Liver (tissue), 9 donors: ENCODE results near the gene TBC1D16. TPM values are rescaled to one million over a fixed set of nuclear protein-coding genes. Genes with fewer than 3 reads are reported as not detected.

Source experiments
- DNase-seq: peaks from one replicate; pipeline ENCODE4 v3.0.0-alpha.2; 2017; ENCODE audit warnings: low spot score
- H3K27ac ChIP-seq, 2 donors: one replicate each; pipeline ENCODE4 v1.7.0; 2013; ENCODE audit warnings: inconsistent platforms in 2 of 2, low read length in 2 of 2, control low read depth in 1 of 2, low read depth in 1 of 2, mild to moderate bottlenecking in 1 of 2
- H3K27me3 ChIP-seq, 4 donors: one replicate each; pipeline versions ENCODE4 v1.6.1 to v1.7.0; 2013; ENCODE audit warnings: low read length in 3 of 4, inconsistent platforms in 1 of 4, mild to moderate bottlenecking in 1 of 4, moderate library complexity in 1 of 4; ENCODE audit not compliant: control insufficient read depth in 4 of 4, insufficient read depth in 4 of 4
- H3K36me3 ChIP-seq, 4 donors: one replicate each; pipeline versions ENCODE4 v1.6.1 to v1.7.0; 2013; ENCODE audit warnings: low read length in 3 of 4, mild to moderate bottlenecking in 3 of 4, low read depth in 1 of 4, moderate library complexity in 1 of 4; ENCODE audit not compliant: control insufficient read depth in 4 of 4, insufficient read depth in 3 of 4
- H3K4me1 ChIP-seq, 4 donors: one replicate each; pipeline versions ENCODE4 v1.6.1 to v1.7.0; 2013; ENCODE audit warnings: low read length in 3 of 4, mild to moderate bottlenecking in 3 of 4, moderate library complexity in 1 of 4; ENCODE audit not compliant: control insufficient read depth in 4 of 4, insufficient read depth in 4 of 4
- H3K4me3 ChIP-seq, 3 donors: one replicate each; pipeline versions ENCODE4 v1.6.1 to v1.7.0; 2013; ENCODE audit warnings: low read length in 3 of 3, control low read depth in 1 of 3, low read depth in 1 of 3, mild to moderate bottlenecking in 1 of 3
- H3K9ac ChIP-seq, 2 donors: one replicate each; pipeline ENCODE4 v1.7.0; 2013; ENCODE audit warnings: low read length in 2 of 2, mild to moderate bottlenecking in 2 of 2, moderate library complexity in 2 of 2, control low read depth in 1 of 2, low read depth in 1 of 2
- H3K9me3 ChIP-seq, 4 donors: one replicate each; pipeline versions ENCODE4 v1.6.1 to v1.7.0; 2013; ENCODE audit warnings: low read length in 3 of 4; ENCODE audit not compliant: control insufficient read depth in 4 of 4
- ATF3 ChIP-seq: IDR thresholded peaks from 2 replicates; pipeline ENCODE4 v1.6.1; 2016; ENCODE audit warnings: antibody characterized with exemption
- CTCF ChIP-seq: fragments of 150-350 bp; IDR thresholded peaks from 2 replicates; pipeline ENCODE4 v1.5.1; 2017; ENCODE audit warnings: improper control_type of control experiment, low read depth, low read length; ENCODE audit not compliant: missing input control
- EGR1 ChIP-seq, 2 donors: IDR thresholded peaks; 2 replicates each; pipeline ENCODE4 v1.6.1; 2016 to 2018; ENCODE audit warnings: antibody characterized with exemption in 2 of 2, low read depth in 2 of 2
- FOXA1 ChIP-seq: IDR thresholded peaks from 2 replicates; pipeline ENCODE4 v1.6.1; 2016; ENCODE audit warnings: antibody characterized with exemption
- FOXA2 ChIP-seq: IDR thresholded peaks from 2 replicates; pipeline ENCODE4 v1.6.1; 2016; ENCODE audit warnings: antibody characterized with exemption
- GABPA ChIP-seq, 2 donors: IDR thresholded peaks in 1 of 2; conservative IDR thresholded peaks in 1 of 2; 2 replicates each; pipeline ENCODE4 v1.6.1; 2016; ENCODE audit warnings: antibody characterized with exemption in 2 of 2, mild to moderate bottlenecking in 1 of 2, moderate library complexity in 1 of 2
- HNF4A ChIP-seq, 2 donors: conservative IDR thresholded peaks; 2 replicates each; pipeline ENCODE4 v1.6.1; 2016; ENCODE audit warnings: antibody characterized with exemption in 2 of 2, mild to moderate bottlenecking in 2 of 2
- HNF4G ChIP-seq: IDR thresholded peaks from 2 replicates; pipeline ENCODE4 v1.6.1; 2016; ENCODE audit warnings: antibody characterized with exemption
- JUND ChIP-seq, 2 donors: IDR thresholded peaks; 2 replicates each; pipeline ENCODE4 v1.6.1; 2016; ENCODE audit warnings: antibody characterized with exemption in 2 of 2
- MAX ChIP-seq: IDR thresholded peaks from 2 replicates; pipeline ENCODE4 v1.6.1; 2016; ENCODE audit warnings: antibody characterized with exemption
- NR2F2 ChIP-seq: IDR thresholded peaks from 2 replicates; pipeline ENCODE4 v1.6.1; 2016; ENCODE audit warnings: antibody characterized with exemption
- RAD21 ChIP-seq, 2 donors: IDR thresholded peaks; 2 replicates each; pipeline ENCODE4 v1.6.1; 2016; ENCODE audit warnings: antibody characterized with exemption in 2 of 2, mild to moderate bottlenecking in 2 of 2
- REST ChIP-seq: IDR thresholded peaks from 2 replicates; pipeline ENCODE4 v1.6.1; 2016; ENCODE audit warnings: antibody characterized with exemption, mild to moderate bottlenecking
- RXRA ChIP-seq, 2 donors: IDR thresholded peaks; 2 replicates each; pipeline ENCODE4 v1.6.1; 2017 to 2018; ENCODE audit warnings: antibody characterized with exemption in 2 of 2, mild to moderate bottlenecking in 1 of 2
- SP1 ChIP-seq: IDR thresholded peaks from 2 replicates; pipeline ENCODE4 v1.6.1; 2018; ENCODE audit warnings: antibody characterized with exemption, mild to moderate bottlenecking
- TAF1 ChIP-seq: conservative IDR thresholded peaks from 2 replicates; pipeline ENCODE4 v1.6.1; 2016; ENCODE audit warnings: antibody characterized with exemption, mild to moderate bottlenecking
- YY1 ChIP-seq: IDR thresholded peaks from 2 replicates; pipeline ENCODE4 v1.6.1; 2016; ENCODE audit warnings: antibody characterized with exemption, mild to moderate bottlenecking
- ZBTB33 ChIP-seq: IDR thresholded peaks from 2 replicates; pipeline ENCODE4 v1.6.1; 2016; ENCODE audit warnings: antibody characterized with exemption
- WGBS: extraction: QIAGEN DNeasy Blood & Tissue Kit; methylation state at CpG from one replicate; pipeline ENCODE4 v1.1.7; 2013; 5-methylcytosine and 5-hydroxymethylcytosine counted together
- polyA plus RNA-seq, 2 donors: library from polyadenylated mRNA; stranded (reverse) in 1 of 2; unstranded in 1 of 2; fragments of 200-250 nt in 1 of 2; fragments of >200 nt in 1 of 2; fragmentation: Nextera tagmentation in 1 of 2; extraction: Ambion mirVana in 1 of 2; gene quantifications; one replicate each; pipeline versions ENCODE4 v1.2.1 to v1.2.3, GENCODE V29; 2013 to 2015
- total RNA-seq, 2 donors: library from RNA; depleted of rRNA; stranded (reverse); fragments of >200 nt; gene quantifications; one replicate each; pipeline ENCODE4 v1.2.3, GENCODE V29; 2014
- donor health status: healthy.
- donor health status: healthy.
- donor health status: healthy.
- donor health status: healthy.
- donor health status: healthy.

The TBC1D16 gene
- total and polyA plus RNA-seq, 4 donors, result 3.4 to 29.5 (median 4.7) TPM

- 32% methylated on average over 17 of the region's 17 CpGs for WGBS
Measured at GRCh38 chr17:79930877-79931816, 104.5 kb downstream of the TBC1D16 start.

More at GRCh38 chr17:79930877-79931816, 104.5 kb downstream of the TBC1D16 start:
- Histone ChIP-seq H3K9ac (no peak overlapping the region), H3K4me1 (peaks cover 3 to 12% (median 7%) of the 10 kb centered on the region in 4 donors), H3K27me3 (no peaks in the 10 kb centered on the region), H3K9me3 (no peaks in the 10 kb centered on the region), H3K36me3 (no peaks in the 10 kb centered on the region), H3K27ac (no peak overlapping the region), H3K4me3 (no peak overlapping the region)
- TF ChIP-seq EGR1 (IDR thresholded peaks at IDR 0.05; ENCODE audit: low read depth in 2 of 2), result no peak
- no peak for TF ChIP-seq ATF3
- TF ChIP-seq REST, result no peak
- no peak for TF ChIP-seq HNF4A (conservative IDR thresholded peaks at IDR 0.05)
- no peak for TF ChIP-seq TAF1
- no peak for TF ChIP-seq NR2F2
- TF ChIP-seq JUND (IDR thresholded peaks at IDR 0.05), result no peak
- TF ChIP-seq SP1, result no peak
- no peak for TF ChIP-seq ZBTB33
- no peak for TF ChIP-seq FOXA1
- no peak for TF ChIP-seq GABPA (IDR thresholded peaks at IDR 0.05 in 1 of 2, conservative IDR thresholded peaks at IDR 0.05 in 1 of 2)
- TF ChIP-seq CTCF, result no peak
- no peak for TF ChIP-seq HNF4G
- TF ChIP-seq YY1, result no peak
- TF ChIP-seq RAD21 (IDR thresholded peaks at IDR 0.05), result no peak
- no peak for TF ChIP-seq RXRA (IDR thresholded peaks at IDR 0.05)
- no peak for TF ChIP-seq FOXA2
- TF ChIP-seq MAX, result no peak
- DNase-seq, result no peak
